OCI-LY3 (cell line): ENCODE measurements around the gene UPF1.

Experiments
- H2AFZ ChIP-seq: fragments of 200-600, 300-600 bp; shearing (Covaris generic); 2 replicates; pipeline ENCODE4 v1.6.0; 2014; ENCODE audit warnings: antibody characterized with exemption, low read depth, low read length
- H3K27ac ChIP-seq: fragments of 200-600, 300-600 bp; sonication (generic); 2 replicates; pipeline ENCODE4 v1.5.1; 2014; ENCODE audit warnings: mild to moderate bottlenecking, low read length, moderate library complexity, mixed read lengths
- H3K27me3 ChIP-seq: fragments of 200-600, 300-600 bp; sonication (generic); 2 replicates; pipeline ENCODE4 v1.6.1; 2014; ENCODE audit warnings: low read depth, low read length, mixed read lengths
- H3K36me3 ChIP-seq: fragments of 200-600, 300-600 bp; sonication (generic); replicated peaks from 2 replicates; pipeline ENCODE3; 2014; ENCODE audit warnings: low read depth, low read length, mixed read lengths
- H3K4me1 ChIP-seq: fragments of 300-600, 200-600 bp; sonication (generic); 2 replicates; pipeline ENCODE4 v1.6.1; 2014; ENCODE audit warnings: low read length, mixed read lengths
- H3K4me2 ChIP-seq: fragments of 200-600, 300-600 bp; sonication (generic); 2 replicates; pipeline ENCODE4 v1.6.1; 2014; ENCODE audit warnings: low read length, mixed read lengths
- H3K4me3 ChIP-seq: fragments of 300-600, 200-600 bp; sonication (generic); 2 replicates; pipeline ENCODE4 v1.5.1; 2014; ENCODE audit warnings: antibody characterized with exemption, mild to moderate bottlenecking, low read length, moderate library complexity
- H3K79me2 ChIP-seq: fragments of 300-600, 200-600 bp; shearing (Covaris generic); 2 replicates; pipeline ENCODE4 v1.6.1; 2014; ENCODE audit warnings: mild to moderate bottlenecking, low read length, mixed read lengths
- H3K9ac ChIP-seq: fragments of 300-600, 200-600 bp; shearing (Covaris generic); 2 replicates; pipeline ENCODE4 v1.6.0; 2014; ENCODE audit warnings: mild to moderate bottlenecking, low read length, moderate library complexity
- H3K9me3 ChIP-seq: fragments of 200-600, 300-600 bp; shearing (Covaris generic); 2 replicates; pipeline ENCODE4 v1.6.1; 2014; ENCODE audit warnings: low read length, mixed read lengths; ENCODE audit not compliant: insufficient read depth
- H4K20me1 ChIP-seq: fragments of 200-600, 300-600 bp; sonication (generic); 2 replicates; pipeline ENCODE4 v1.6.1; 2016; ENCODE audit warnings: low read length, mixed read lengths; ENCODE audit not compliant: insufficient read depth
- CTCF ChIP-seq: fragments of 200-600, 300-600 bp; sonication (generic); IDR thresholded peaks from 2 replicates; pipeline ENCODE4 v1.5.1; 2014; ENCODE audit warnings: antibody characterized with exemption, low read length, low read depth
- EZH2phosphoT487 ChIP-seq: fragments of 200-600 bp; shearing (Covaris generic); IDR thresholded peaks from 2 replicates; pipeline ENCODE4 v1.6.1; 2018; ENCODE audit warnings: antibody characterized with exemption, mixed run types, low read depth

Gene UPF1

DNA sequence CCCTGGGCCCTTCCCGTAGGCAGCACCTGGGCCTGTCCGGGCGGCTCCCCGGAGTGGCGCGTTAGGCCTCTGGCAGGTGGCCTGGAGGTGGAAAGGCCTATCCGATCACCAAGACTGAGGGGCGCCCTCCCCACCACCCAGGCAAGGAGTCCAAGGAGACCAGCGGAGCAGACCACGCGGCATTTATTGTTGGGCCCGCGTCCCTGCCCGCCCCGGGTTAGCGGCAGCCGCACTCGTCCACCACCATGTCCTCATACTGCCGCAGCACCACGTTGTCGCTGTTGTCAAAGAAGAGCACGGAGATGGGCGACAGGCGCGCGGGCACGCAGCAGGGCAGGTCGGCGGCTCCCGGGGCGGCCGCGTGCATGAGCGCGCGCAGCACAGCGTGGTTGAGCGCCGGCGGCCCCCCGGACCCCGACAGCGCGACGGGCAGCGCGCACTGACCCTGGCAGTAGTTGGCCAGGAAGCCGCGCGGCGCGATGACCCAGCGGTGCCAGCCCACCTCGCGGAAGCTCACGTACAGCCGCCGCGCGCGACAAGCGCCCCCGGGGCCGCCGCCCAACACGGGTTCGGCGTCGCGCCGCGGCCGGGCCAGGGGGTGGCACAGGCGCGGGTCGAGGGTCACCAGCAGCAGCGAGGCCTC is 36.7 kb downstream of the UPF1 start:
- no peak overlapping the region for H3K4me2 ChIP-seq
- H3K27ac ChIP-seq = no peak overlapping the region
- no peaks in the 10 kb centered on the region for H3K79me2 ChIP-seq
- TF ChIP-seq CTCF (no peak), EZH2phosphoT487 (no peak)
- H3K36me3 ChIP-seq = peaks cover 42% of the 10 kb centered on the region
- H3K27me3 ChIP-seq = no peaks in the 10 kb centered on the region
- H2AFZ ChIP-seq = no peak overlapping the region
- no peaks in the 10 kb centered on the region for H3K4me1 ChIP-seq
- no peak overlapping the region for H3K4me3 ChIP-seq
- no peaks in the 10 kb centered on the region for H3K9me3 ChIP-seq
- no peak overlapping the region for H3K9ac ChIP-seq
- H4K20me1 ChIP-seq = no peaks in the 10 kb centered on the region; the same call in 1 of the 2 replicates

GRCh38 chr19:18869023-18869618 is 37.4 kb downstream of the UPF1 start:
- no peak overlapping the region for H3K4me2 ChIP-seq
- H3K9ac ChIP-seq = no peak overlapping the region
- H3K9me3 ChIP-seq = no peaks in the 10 kb centered on the region
- H4K20me1 ChIP-seq = no peaks in the 10 kb centered on the region; the same call in 1 of the 2 replicates
- H3K36me3 ChIP-seq = peaks cover 36% of the 10 kb centered on the region
- TF ChIP-seq CTCF (no peak), EZH2phosphoT487 (no peak)
- H3K27ac ChIP-seq = no peak overlapping the region
- H3K4me1 ChIP-seq = no peaks in the 10 kb centered on the region
- no peaks in the 10 kb centered on the region for H3K27me3 ChIP-seq
- no peak overlapping the region for H3K4me3 ChIP-seq
- H3K79me2 ChIP-seq = no peaks in the 10 kb centered on the region
- no peak overlapping the region for H2AFZ ChIP-seq

DNA sequence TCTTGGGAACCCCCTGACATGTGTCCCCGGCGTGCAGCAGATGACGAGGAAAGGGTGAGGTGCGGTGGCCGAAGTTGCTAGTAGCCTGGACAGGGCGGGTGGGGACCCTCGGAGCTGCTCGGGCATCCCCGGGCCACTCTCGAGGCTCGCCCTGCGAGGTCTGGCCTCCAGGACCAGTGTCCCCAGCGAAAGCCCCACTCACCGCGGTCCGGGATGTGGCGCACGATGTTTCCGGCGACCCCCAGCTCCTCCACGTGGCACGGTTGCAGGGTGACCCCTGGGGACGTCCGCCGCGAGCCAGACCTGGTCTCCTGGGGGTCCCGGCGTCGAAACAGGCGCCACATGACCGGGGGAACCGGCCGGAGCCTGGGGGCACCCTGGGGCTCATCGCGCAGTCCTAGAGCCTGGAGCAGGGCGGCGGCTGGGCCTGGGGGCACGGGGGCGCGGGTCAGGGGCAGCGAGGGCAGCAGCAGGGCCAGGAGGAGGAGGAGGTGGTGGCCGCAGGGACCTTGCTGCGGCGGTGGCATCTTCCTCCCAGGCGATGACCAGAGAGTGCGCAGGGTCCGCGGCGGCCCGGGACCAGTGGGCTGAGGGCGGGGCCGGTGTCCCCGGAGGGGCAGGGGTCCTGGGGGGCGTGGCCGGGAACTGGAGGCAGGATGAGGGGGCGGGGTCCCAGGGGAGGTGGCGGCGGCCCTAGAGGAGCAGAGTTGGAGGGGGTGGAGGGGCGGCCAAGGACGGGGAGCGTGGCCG is 38.2 kb downstream of the UPF1 start:
- Histone ChIP-seq H3K27ac (no peak overlapping the region), H3K79me2 (no peaks in the 10 kb centered on the region), H3K4me1 (no peaks in the 10 kb centered on the region), H2AFZ (no peak overlapping the region), H3K36me3 (peaks cover 32% of the 10 kb centered on the region), H3K27me3 (no peaks in the 10 kb centered on the region), H4K20me1 (no peaks in the 10 kb centered on the region; the same call in 1 of the 2 replicates), H3K4me2 (no peak overlapping the region), H3K9ac (no peak overlapping the region), H3K4me3 (no peak overlapping the region), H3K9me3 (no peaks in the 10 kb centered on the region)
- no peak for TF ChIP-seq CTCF
- no peak for TF ChIP-seq EZH2phosphoT487

- no peaks in the 10 kb centered on the region for H3K9me3 ChIP-seq
- no peak overlapping the region for H3K9ac ChIP-seq
- no peak for TF ChIP-seq EZH2phosphoT487
- TF ChIP-seq CTCF = no peak
- H3K4me3 ChIP-seq = no peak overlapping the region
- H3K4me1 ChIP-seq = no peaks in the 10 kb centered on the region
- H2AFZ ChIP-seq = no peak overlapping the region
- no peak overlapping the region for H3K27ac ChIP-seq
- H3K4me2 ChIP-seq = no peak overlapping the region
- no peaks in the 10 kb centered on the region for H3K27me3 ChIP-seq
- H4K20me1 ChIP-seq = no peaks in the 10 kb centered on the region; the same call in 1 of the 2 replicates
- peaks cover 28% of the 10 kb centered on the region for H3K36me3 ChIP-seq
- no peaks in the 10 kb centered on the region for H3K79me2 ChIP-seq
These were observed 38.9 kb downstream of the UPF1 start for GRCh38 chr19:18870531-18871172.
